Mesenchymal stem cell (in vitro differentiated cells and primary cell): ENCODE results near the gene FAM50A.

Experiments used
- DNase-seq: peaks from one replicate; pipeline ENCODE4 v3.0.0-alpha.2; 2013
- H2AFZ ChIP-seq: one replicate; pipeline ENCODE4 v1.6.1; 2013; ENCODE audit warnings: low read depth, mild to moderate bottlenecking, control low read depth, inconsistent platforms, low read length, moderate library complexity
- H2AK5ac ChIP-seq: 2 replicates; pipeline ENCODE4 v1.6.1; 2013; ENCODE audit warnings: low read length, moderate library complexity, mild to moderate bottlenecking, inconsistent platforms; ENCODE audit not compliant: severe bottlenecking
- H2BK120ac ChIP-seq: one replicate; pipeline ENCODE4 v1.6.1; 2013; ENCODE audit warnings: low read depth, mild to moderate bottlenecking, inconsistent platforms, low read length, moderate library complexity
- H2BK12ac ChIP-seq, 2 experiments: one replicate each; pipeline ENCODE4 v1.6.1; 2013; ENCODE audit warnings: inconsistent platforms in 2 of 2, low read length in 2 of 2, mild to moderate bottlenecking in 2 of 2, moderate library complexity in 2 of 2, control low read depth in 1 of 2
- H2BK15ac ChIP-seq: one replicate; pipeline ENCODE4 v1.6.1; 2013; ENCODE audit warnings: mild to moderate bottlenecking, low read depth, inconsistent platforms; ENCODE audit not compliant: poor library complexity, severe bottlenecking
- H2BK5ac ChIP-seq: 2 replicates; pipeline ENCODE4 v1.6.1; 2013; ENCODE audit warnings: low read depth, mild to moderate bottlenecking, low read length, control low read depth, inconsistent platforms; ENCODE audit not compliant: poor library complexity, severe bottlenecking
- H3K14ac ChIP-seq, 2 experiments: one replicate each; pipeline ENCODE4 v1.6.1; 2013; ENCODE audit warnings: inconsistent platforms in 2 of 2, low read length in 2 of 2, control low read depth in 1 of 2, mild to moderate bottlenecking in 1 of 2, moderate library complexity in 1 of 2
- H3K18ac ChIP-seq, 2 experiments: one replicate each; pipeline ENCODE4 v1.6.1; 2013; ENCODE audit warnings: inconsistent platforms in 2 of 2, low read length in 2 of 2, control low read depth in 1 of 2, low read depth in 1 of 2, mild to moderate bottlenecking in 1 of 2
- H3K23ac ChIP-seq, 2 experiments: one replicate each; pipeline ENCODE4 v1.6.1; 2013; ENCODE audit warnings: inconsistent platforms in 2 of 2, low read length in 2 of 2, mild to moderate bottlenecking in 2 of 2, moderate library complexity in 2 of 2, control low read depth in 1 of 2
- H3K27ac ChIP-seq: 2 replicates; pipeline ENCODE4 v1.5.1; 2013; ENCODE audit warnings: mild to moderate bottlenecking, moderate library complexity, low read length, control low read depth, inconsistent platforms; ENCODE audit not compliant: poor library complexity, severe bottlenecking
- H3K27me3 ChIP-seq, 2 experiments: 2 replicates each; pipeline versions ENCODE4 v1.6.1 to v1.7.0; 2013; ENCODE audit warnings: low read length in 2 of 2, mild to moderate bottlenecking in 2 of 2, moderate library complexity in 2 of 2, control low read depth in 1 of 2, inconsistent platforms in 1 of 2; ENCODE audit not compliant: control insufficient read depth in 1 of 2, insufficient read depth in 1 of 2
- H3K36me3 ChIP-seq, 2 experiments: 2 replicates each; pipeline versions ENCODE4 v1.6.1 to v1.7.0; 2013; ENCODE audit warnings: low read length in 2 of 2, control low read depth in 1 of 2, inconsistent platforms in 1 of 2, low read depth in 1 of 2, mild to moderate bottlenecking in 1 of 2; ENCODE audit not compliant: insufficient read depth in 2 of 2, control insufficient read depth in 1 of 2
- H3K4ac ChIP-seq, 2 experiments: one replicate each; pipeline ENCODE4 v1.6.1; 2013; ENCODE audit warnings: inconsistent platforms in 2 of 2, low read length in 2 of 2, mild to moderate bottlenecking in 2 of 2, moderate library complexity in 2 of 2, control low read depth in 1 of 2, low read depth in 1 of 2
- H3K4me1 ChIP-seq: 2 replicates; pipeline ENCODE4 v1.6.1; 2013; ENCODE audit warnings: low read depth, low read length, control low read depth; ENCODE audit not compliant: control insufficient read depth, insufficient read depth
- H3K4me2 ChIP-seq: 2 replicates; pipeline ENCODE4 v1.6.1; 2013; ENCODE audit warnings: low read length, mild to moderate bottlenecking, inconsistent platforms; ENCODE audit not compliant: poor library complexity, severe bottlenecking
- H3K4me3 ChIP-seq, 2 experiments: 2 replicates each; pipeline versions ENCODE4 v1.5.1 to v1.7.0; 2013; ENCODE audit warnings: low read length in 2 of 2, mild to moderate bottlenecking in 2 of 2, control low read depth in 1 of 2, low read depth in 1 of 2; ENCODE audit not compliant: insufficient read depth in 1 of 2
- H3K79me1 ChIP-seq: replicated peaks from 2 replicates; pipeline ENCODE4 v1.6.1; 2013; ENCODE audit warnings: mild to moderate bottlenecking, control low read depth, low read length, inconsistent platforms; ENCODE audit not compliant: poor library complexity, severe bottlenecking
- H3K9ac ChIP-seq: 2 replicates; pipeline ENCODE4 v1.7.0; 2013; ENCODE audit warnings: mild to moderate bottlenecking, low read length, moderate library complexity
- H3K9me3 ChIP-seq: 2 replicates; pipeline ENCODE4 v1.7.0; 2013; ENCODE audit warnings: mild to moderate bottlenecking, low read length; ENCODE audit not compliant: control insufficient read depth
- H4K8ac ChIP-seq: one replicate; pipeline ENCODE4 v1.6.1; 2013; ENCODE audit warnings: inconsistent platforms, mild to moderate bottlenecking, low read length, moderate library complexity
- H4K91ac ChIP-seq: one replicate; pipeline ENCODE4 v1.6.1; 2013; ENCODE audit warnings: mild to moderate bottlenecking, low read length, inconsistent platforms
- WGBS: methylation state at CpG from one replicate; pipeline ENCODE4 v1.1.7; 2013; ENCODE audit warnings: mixed read lengths; 5-methylcytosine and 5-hydroxymethylcytosine counted together

The FAM50A gene

GRCh38 chrX:154444755-154445246 lies 860 bp downstream of the FAM50A start:
- Histone ChIP-seq H3K9ac (peak overlapping the region; percentile 88), H3K4me3 (peak overlapping the region; percentile 64 to 79), H3K9me3 (no peaks in the 10 kb centered on the region), H2AFZ (no peak overlapping the region), H3K36me3 (peaks cover 66 to 80% of the 10 kb centered on the region in 2 experiments), H3K27ac (no peak overlapping the region), H3K4me1 (peaks cover 24% of the 10 kb centered on the region), H3K23ac (no peak overlapping the region), H3K79me1 (peaks cover 13% of the 10 kb centered on the region), H2BK12ac (peak overlapping the region in 1 of 2 experiments; percentile 33), H2BK5ac (no peak overlapping the region), H4K8ac (peak overlapping the region; percentile 54), H2BK15ac (peak overlapping the region; percentile 7), H3K4me2 (peak overlapping the region; percentile 57), H3K14ac (peak overlapping the region in 1 of 2 experiments; percentile 44), H2BK120ac (peak overlapping the region; percentile 83), H3K27me3 (no peaks in the 10 kb centered on the region), H4K91ac (peak overlapping the region; percentile 56), H3K4ac (peak overlapping the region; percentile 81 to 92), H3K18ac (peak overlapping the region; percentile 70 to 96), H2AK5ac (no peak overlapping the region)
- WGBS = 83% methylated on average over 8 of the region's 13 CpGs
- no peak for DNase-seq

- Histone ChIP-seq H3K23ac (no peak overlapping the region), H2BK12ac (no peak overlapping the region), H3K18ac (no peak overlapping the region), H3K79me1 (peaks cover 18% of the 10 kb centered on the region), H3K9ac (no peak overlapping the region), H2BK120ac (no peak overlapping the region), H4K91ac (no peak overlapping the region), H3K4ac (no peak overlapping the region), H2BK15ac (no peak overlapping the region), H3K27ac (no peak overlapping the region), H3K4me1 (peaks cover 24% of the 10 kb centered on the region), H4K8ac (no peak overlapping the region), H2BK5ac (no peak overlapping the region), H3K36me3 (peaks cover 73 to 80% of the 10 kb centered on the region in 2 experiments), H2AFZ (no peak overlapping the region), H3K9me3 (no peaks in the 10 kb centered on the region), H3K27me3 (no peaks in the 10 kb centered on the region), H3K14ac (no peak overlapping the region), H3K4me2 (no peak overlapping the region), H3K4me3 (peak overlapping the region in 1 of 2 experiments; percentile 79), H2AK5ac (no peak overlapping the region)
- over 99% methylated on average over 16 of the region's 16 CpGs for WGBS
- no peak for DNase-seq
Measured at GRCh38 chrX:154445776-154446175, 1.8 kb downstream of the FAM50A start.

GRCh38 chrX:154446430-154446829 lies 2.5 kb downstream of the FAM50A start:
- Histone ChIP-seq H3K27me3 (no peaks in the 10 kb centered on the region), H3K36me3 (peaks cover 76 to 80% of the 10 kb centered on the region in 2 experiments), H3K4me2 (no peak overlapping the region), H3K4me3 (no peak overlapping the region), H2AK5ac (no peak overlapping the region), H3K14ac (no peak overlapping the region), H3K27ac (no peak overlapping the region), H2AFZ (no peak overlapping the region), H4K8ac (no peak overlapping the region), H2BK120ac (no peak overlapping the region), H2BK12ac (no peak overlapping the region), H3K9me3 (no peaks in the 10 kb centered on the region), H3K23ac (no peak overlapping the region), H2BK5ac (no peak overlapping the region), H3K9ac (no peak overlapping the region), H3K79me1 (peaks cover 22% of the 10 kb centered on the region), H3K4ac (no peak overlapping the region), H3K18ac (no peak overlapping the region), H2BK15ac (no peak overlapping the region), H3K4me1 (peaks cover 26% of the 10 kb centered on the region), H4K91ac (no peak overlapping the region)
- 95% methylated on average over 11 of the region's 12 CpGs for WGBS
- DNase-seq = no peak

- no peak overlapping the region for H3K14ac ChIP-seq
- H3K4me1 ChIP-seq = peaks cover 26% of the 10 kb centered on the region
- H3K27me3 ChIP-seq = no peaks in the 10 kb centered on the region
- H4K91ac ChIP-seq = no peak overlapping the region
- no peak overlapping the region for H2BK15ac ChIP-seq
- no peaks in the 10 kb centered on the region for H3K9me3 ChIP-seq
- peaks cover 68 to 74% of the 10 kb centered on the region in 2 experiments for H3K36me3 ChIP-seq
- peak overlapping the region in 1 of 2 experiments; percentile 33 for H3K18ac ChIP-seq
- H2AK5ac ChIP-seq = no peak overlapping the region
- H3K79me1 ChIP-seq = peaks cover 22% of the 10 kb centered on the region
- H3K23ac ChIP-seq = no peak overlapping the region
- no peak overlapping the region for H4K8ac ChIP-seq
- H3K27ac ChIP-seq = no peak overlapping the region
- no peak overlapping the region for H2BK5ac ChIP-seq
- no peak overlapping the region for H3K4ac ChIP-seq
- H2BK120ac ChIP-seq = no peak overlapping the region
- WGBS = 95% methylated on average over 14 of the region's 14 CpGs
- H3K4me2 ChIP-seq = no peak overlapping the region
- H3K9ac ChIP-seq = no peak overlapping the region
- no peak overlapping the region for H2BK12ac ChIP-seq
- no peak for DNase-seq
- H3K4me3 ChIP-seq = no peak overlapping the region
- no peak overlapping the region for H2AFZ ChIP-seq
Measured at GRCh38 chrX:154448484-154448883, 4.5 kb downstream of the FAM50A start.
